Adipose tissue (tissue), 3 donors: ENCODE results near the gene PIAS2. TPM values are rescaled to one million over a fixed set of nuclear protein-coding genes. Genes with fewer than 3 reads are reported as not detected.
"Not testable (repeated sequence)": the region's sequence is repeated elsewhere in the genome, so short reads cannot be mapped to it uniquely, and the experiment has no call there.

Experiments used
- H3K27ac ChIP-seq: one replicate; pipeline ENCODE4 v1.5.1; 2013; ENCODE audit warnings: low read depth, low read length
- WGBS, 3 donors: extraction: QIAGEN DNeasy Blood & Tissue Kit; methylation state at CpG; one replicate each; pipeline ENCODE4 v1.1.7; 2013; 5-methylcytosine and 5-hydroxymethylcytosine counted together
- polyA plus RNA-seq, 3 donors: library from polyadenylated mRNA; stranded (reverse); fragments of 200-250 nt; gene quantifications; one replicate each; pipeline ENCODE4 v1.2.3, GENCODE V29; 2013
- donor health status: healthy with polysubstance abuse.
- donor health status: Bipolar disorder and iron deficiency.
- donor health status: healthy.

The PIAS2 gene, protein sequence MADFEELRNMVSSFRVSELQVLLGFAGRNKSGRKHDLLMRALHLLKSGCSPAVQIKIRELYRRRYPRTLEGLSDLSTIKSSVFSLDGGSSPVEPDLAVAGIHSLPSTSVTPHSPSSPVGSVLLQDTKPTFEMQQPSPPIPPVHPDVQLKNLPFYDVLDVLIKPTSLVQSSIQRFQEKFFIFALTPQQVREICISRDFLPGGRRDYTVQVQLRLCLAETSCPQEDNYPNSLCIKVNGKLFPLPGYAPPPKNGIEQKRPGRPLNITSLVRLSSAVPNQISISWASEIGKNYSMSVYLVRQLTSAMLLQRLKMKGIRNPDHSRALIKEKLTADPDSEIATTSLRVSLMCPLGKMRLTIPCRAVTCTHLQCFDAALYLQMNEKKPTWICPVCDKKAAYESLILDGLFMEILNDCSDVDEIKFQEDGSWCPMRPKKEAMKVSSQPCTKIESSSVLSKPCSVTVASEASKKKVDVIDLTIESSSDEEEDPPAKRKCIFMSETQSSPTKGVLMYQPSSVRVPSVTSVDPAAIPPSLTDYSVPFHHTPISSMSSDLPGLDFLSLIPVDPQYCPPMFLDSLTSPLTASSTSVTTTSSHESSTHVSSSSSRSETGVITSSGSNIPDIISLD
- polyA plus RNA-seq: 10 to 100 TPM in 1 of 3 donors, 1 to 10 TPM in 2; 2.3 to 11.1 (median 6.0) TPM

DNA sequence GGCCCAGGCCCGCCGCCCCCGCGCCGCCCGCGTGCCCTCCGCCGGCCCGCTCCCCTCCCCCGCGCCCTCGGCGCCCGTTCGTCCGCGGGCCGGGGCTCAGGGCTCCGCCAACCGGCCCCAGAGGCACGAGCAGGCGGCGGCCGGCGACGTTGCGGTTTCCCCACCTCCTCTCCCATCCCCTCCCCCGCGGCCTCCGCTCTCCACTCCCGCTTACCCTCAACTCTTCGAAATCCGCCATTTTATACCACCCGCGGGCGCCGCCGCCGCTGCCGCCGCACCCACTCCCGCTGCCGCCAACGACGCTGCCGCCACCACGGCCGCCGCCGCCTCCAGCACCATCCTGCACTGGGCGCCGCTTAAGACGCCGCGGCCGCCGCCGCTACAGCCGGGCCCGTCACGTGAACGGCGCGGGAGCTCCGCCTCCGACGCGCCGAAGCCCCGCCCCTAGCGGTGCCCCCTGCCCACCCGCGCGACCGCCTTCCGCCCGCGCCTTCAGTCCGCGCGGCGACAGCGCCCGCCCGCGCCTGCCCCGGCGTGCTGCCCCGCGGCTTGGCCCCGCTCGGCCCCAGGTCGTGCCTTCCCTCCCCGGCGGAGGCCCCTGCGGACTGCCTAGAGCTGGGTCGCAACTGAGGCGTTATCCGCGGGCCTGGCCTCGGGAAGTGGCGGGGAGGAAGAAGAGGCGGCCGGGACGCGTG is at the start of gene PIAS2, which contains the start of gene KATNAL2:
TSS of gene PIAS2 (minus strand) at position 400 of the 695 bp plus-strand sequence. CDS start at position 238, 162 bp downstream.
TSS of gene KATNAL2 (plus strand) at position 495 of the 695 bp plus-strand sequence. CDS start 29,271 bp downstream, outside the sequence.
- 0 to 1% (median 0%) methylated on average over 75 to 107 of the region's 107 CpGs for WGBS, 3 donors
- no peak within 1 kb of the TSS for H3K27ac ChIP-seq

GRCh38 chr18:46966266-46966665 is 49.0 kb upstream of the PIAS2 start:
- WGBS, 3 donors: no CpG with 5 or more reads among the region's 10 CpGs
- H3K27ac ChIP-seq: not testable (repeated sequence)

DNA sequence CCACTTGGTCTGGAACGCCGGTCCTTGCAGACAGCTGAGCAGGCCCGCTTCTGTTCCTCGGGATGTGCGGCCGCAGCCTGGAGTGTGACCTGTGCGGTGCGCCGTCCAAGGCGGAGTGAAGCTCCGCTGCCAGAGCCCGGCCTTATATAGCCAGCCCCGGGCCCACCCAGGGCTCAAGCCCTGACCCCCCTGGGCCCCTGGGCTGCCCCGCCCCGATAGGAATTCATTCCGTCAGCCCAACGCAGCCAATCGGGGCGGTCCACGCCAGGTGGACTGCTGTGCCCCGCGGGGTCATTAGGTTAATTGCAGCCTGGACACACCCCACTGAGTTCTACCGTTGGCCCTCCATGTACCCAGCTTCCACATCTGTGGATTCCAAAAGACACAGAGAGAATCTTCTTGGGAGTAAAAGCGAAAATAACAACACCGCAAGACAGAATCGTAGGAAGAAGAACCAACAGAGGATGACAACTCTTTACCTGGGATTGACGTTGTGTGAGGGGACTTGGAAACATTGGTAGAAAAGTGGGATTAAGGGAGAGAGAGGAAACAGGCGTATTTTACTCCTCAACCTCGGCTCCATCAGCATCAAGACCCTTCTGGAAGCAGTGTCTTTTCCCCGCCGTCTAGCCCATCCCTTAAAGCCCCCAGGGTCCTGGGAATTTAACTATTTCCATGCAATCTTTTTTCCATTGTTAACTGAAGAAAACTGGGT is 47.4 kb upstream of the PIAS2 start:
- H3K27ac ChIP-seq: not testable (repeated sequence)
- WGBS, 3 donors: 63 to 93% (median 90%) methylated on average over 3 to 8 of the region's 31 CpGs

DNA sequence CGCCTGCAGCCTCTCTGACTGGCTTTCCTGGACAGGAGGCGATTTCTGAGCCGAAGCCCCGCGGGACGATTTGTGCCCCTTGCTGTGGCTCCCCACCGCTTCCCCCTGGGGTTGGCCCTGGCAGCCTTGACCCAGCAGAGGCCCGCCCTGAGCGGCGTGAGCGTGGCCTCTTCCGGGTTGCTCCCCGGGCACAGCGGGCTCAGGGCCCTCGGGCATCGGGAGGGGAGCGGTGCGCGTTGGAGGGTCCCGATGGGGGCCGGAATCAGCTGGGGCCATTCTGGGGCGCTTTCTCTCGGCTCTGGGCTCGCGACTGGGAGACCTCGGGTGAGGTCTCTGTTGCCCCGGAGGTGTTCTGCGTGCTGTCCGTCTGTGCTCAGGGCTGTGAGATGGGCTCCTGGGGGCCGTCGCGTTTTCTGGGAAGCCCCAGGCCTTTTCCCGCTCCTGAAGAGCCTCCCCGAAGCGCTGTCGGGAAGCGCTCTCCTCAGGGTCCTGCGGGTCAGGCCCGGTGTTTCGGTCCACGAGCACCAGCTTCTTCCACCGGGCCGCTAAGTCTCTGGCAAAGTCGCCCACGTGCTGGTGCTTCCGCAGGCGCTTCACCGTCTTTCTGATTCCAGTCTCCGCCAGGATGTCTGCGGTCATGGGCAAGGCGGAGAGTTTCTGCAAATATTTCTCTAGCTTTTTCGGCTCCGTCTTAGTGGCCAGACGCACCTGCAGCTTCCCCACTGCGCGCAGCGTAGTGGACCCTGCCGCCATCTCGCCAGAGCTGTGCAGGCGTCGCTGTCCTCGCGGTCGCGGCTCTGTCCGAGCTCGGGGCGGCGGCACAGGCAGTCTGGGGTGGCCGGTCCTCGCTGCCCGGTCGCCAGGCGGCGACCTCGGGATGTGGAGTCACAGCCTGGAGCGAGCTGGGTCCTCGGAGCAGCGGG is 46.6 kb upstream of the PIAS2 start:
- WGBS, 3 donors: 97% methylated on average over 6 of the region's 79 CpGs; no CpG with 5 or more reads in 2 of the 3 donors
- H3K27ac ChIP-seq: not testable (repeated sequence)

DNA sequence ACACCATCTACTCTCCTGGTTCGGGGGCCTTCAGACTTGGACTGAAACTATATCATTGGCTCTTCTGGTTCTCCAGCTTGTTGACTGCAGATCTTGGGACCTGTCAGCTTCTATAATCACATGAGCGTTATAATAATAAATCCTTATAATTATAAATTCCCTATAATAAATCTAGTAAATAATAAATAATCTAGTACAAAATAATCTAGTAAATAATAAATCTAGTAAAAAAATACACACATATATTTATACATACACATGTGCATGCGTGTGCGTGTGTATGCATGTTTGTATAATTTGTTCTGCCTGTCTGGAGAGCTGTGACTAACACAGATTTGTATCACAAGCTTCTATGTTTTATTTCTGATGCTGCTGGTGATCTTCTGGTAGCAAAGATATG is 40.9 kb upstream of the PIAS2 start:
- WGBS, 3 donors: 88 to 92% (median 91%) methylated on average over 4 of the region's 4 CpGs

GRCh38 chr18:46953195-46953594 is 35.9 kb upstream of the PIAS2 start:
- no peak overlapping the region for H3K27ac ChIP-seq
- 57 to 75% (median 72%) methylated on average over 5 of the region's 5 CpGs for WGBS, 3 donors

More for the DNA sequence above, 40.9 kb upstream of the PIAS2 start:
- H3K27ac ChIP-seq: no peak overlapping the region

GRCh38 chr18:46950064-46950656 is 32.9 kb upstream of the PIAS2 start:
- WGBS, 3 donors: 63 to 70% (median 69%) methylated on average over 5 of the region's 5 CpGs
- H3K27ac ChIP-seq: no peak overlapping the region

GRCh38 chr18:46946656-46947282 is 29.5 kb upstream of the PIAS2 start:
- H3K27ac ChIP-seq: no peak overlapping the region
- 1 to 9% (median 1%) methylated on average over 32 of the region's 32 CpGs for WGBS, 3 donors

DNA sequence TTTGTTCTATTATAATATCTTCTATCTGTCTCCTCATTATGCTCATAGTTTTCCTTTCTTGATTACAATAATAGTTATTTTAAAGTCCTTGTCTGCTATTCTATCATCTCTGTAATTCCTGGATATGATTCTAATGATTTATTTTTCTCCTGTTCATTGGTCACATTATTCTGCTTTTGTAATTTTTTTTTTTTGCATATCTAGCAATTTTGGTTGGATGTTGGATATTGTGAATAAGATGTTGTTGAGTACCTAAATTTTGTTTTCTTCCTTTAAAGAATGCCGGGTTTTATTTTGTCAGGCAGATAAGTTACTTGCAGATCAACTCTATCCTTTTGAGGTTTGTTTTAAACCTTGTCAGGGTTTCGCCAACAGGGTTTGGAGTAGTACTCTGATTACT is 25.3 kb upstream of the PIAS2 start:
- WGBS, 3 donors: 92 to 96% (median 95%) methylated on average over 2 of the region's 2 CpGs
- H3K27ac ChIP-seq: no peak overlapping the region

DNA sequence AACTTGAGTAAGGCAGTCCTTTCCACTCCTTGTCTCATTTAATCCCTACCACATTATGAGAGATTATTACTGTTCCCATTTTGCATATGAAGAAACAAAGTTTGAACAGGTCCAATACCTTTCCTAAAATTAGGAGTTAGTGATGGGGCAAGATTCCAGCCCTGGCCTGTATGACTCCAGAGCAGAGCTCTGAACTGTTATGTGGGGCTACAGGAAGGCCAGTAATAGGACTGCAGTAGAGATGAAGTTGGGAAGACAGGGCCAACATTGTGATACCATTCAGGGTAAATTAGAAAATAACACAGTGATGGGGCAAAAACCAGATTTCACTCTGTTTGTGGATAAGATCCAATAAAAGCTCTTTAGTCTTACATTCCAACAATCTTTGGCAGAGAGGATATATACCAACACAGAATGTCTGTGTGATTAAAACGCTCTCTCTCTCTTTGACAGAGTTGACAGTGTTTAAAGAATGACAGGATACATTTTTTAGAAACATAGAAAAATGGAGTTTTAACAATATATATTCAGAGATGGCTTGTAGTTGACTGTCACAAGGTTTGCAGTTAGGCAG is 22.8 kb upstream of the PIAS2 start:
- H3K27ac ChIP-seq: no peak overlapping the region
- WGBS, 3 donors: 73 to 83% (median 82%) methylated on average over 1 of the region's 1 CpG

DNA sequence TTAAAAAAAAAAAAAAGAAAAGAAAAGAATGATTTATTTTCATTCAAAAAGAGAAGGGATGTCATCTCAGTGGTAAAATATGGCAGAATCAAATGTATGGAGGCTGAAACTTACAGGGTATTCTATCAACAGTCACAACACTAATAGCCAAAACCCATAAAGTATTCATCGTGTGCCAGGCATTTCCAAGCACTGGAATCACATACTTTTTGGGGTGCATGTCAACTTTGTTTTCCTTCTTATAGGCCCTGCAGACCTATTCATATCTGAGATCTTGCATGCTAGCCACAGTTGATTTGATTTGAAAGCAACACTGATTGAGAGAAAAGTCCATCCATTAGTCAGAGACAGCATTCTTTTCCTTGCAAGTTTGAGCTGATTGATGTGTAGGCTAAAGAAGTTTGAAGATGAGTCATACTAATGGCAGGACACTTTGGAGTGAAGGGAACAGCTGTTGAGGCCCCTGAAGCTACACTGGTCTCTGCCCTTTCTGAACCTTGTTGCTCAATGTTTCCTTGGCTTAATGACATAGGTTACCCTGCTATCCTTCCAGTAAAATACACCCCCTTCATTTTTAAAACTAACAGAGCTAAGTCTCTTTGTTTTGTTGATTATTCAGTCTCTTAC is 22.1 kb upstream of the PIAS2 start:
- 88 to 97% (median 89%) methylated on average over 1 of the region's 1 CpG for WGBS, 3 donors
- H3K27ac ChIP-seq: no peak overlapping the region

- 93 to 100% (median 97%) methylated on average over 1 of the region's 1 CpG for WGBS, 3 donors
These were observed 3.3 kb upstream of the PIAS2 start for GRCh38 chr18:46920653-46921052.

GRCh38 chr18:46920067-46920466 is 2.8 kb upstream of the PIAS2 start:
- WGBS, 3 donors: 36 to 90% (median 85%) methylated on average over 2 of the region's 2 CpGs
- H3K27ac ChIP-seq: no peak overlapping the region

More at GRCh38 chr18:46920653-46921052, 3.3 kb upstream of the PIAS2 start:
- no peak overlapping the region for H3K27ac ChIP-seq

DNA sequence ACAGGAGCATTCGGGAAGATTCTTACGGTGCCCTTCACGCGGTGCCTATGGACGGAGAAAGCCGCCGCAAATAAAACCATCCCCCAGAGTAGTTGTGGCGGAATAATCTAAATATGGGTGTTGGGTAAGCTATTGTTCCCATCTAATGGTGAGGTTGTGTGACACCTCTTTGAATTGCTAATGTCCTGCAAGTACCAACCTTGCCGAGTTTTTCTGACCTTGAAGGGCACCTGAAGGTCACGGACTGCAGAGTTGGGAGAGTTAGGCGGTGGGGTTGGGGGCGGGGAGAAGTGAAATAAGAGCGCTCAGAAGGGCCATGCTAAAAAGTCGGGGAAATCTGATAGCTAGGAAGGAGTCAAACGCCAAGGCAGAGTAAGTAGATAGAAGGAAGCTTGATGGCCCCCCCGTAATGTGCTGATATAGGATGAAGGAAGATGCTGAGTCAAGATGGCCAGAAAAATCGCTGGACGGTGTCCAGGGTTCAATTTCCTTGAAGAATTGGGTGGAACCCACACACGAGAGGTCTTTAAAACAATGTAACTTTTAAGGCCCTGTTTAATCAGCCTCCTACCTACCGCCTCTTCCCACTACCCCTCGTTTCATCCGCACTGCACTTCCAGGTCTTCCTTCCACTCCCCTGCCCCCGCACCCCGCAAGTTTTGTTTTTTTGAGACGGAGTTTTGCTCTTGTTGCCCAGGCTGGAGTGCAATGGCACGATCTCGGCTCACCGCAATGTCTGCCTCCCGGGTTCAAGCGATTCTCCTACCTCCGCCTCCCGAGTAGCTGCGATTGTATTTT is 695 bp upstream of the PIAS2 start:
- no peak overlapping the region for H3K27ac ChIP-seq
- WGBS, 3 donors: 25 to 30% (median 28%) methylated on average over 33 of the region's 33 CpGs

DNA sequence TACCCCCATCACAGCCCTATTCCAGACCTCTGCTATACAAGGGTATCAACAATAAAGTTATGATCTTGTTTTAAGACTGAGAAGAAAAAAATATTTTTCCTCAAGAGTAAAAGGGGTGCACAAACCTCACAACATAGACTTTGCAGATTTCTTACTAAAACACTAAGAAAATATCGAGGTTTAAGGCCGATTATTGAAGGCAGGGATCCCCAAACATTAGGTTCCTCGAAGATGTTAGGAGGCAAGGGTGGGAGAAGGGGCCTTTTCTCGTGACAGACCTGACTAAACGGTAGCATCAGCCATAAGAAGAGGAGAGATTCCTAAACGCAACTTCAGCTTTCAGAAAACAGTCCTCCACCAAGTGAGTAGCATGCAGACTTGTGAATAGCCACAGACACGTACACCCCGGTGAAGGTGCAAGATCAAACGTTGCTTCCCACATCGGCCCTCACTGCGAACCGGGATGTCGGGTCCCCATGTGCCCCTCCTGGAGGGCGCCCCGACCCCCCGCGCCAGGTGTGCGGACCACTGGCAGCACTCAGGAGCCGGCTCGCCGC is 678 bp downstream of the PIAS2 start:
- no peak overlapping the region for H3K27ac ChIP-seq
- 0 to 1% (median 0%) methylated on average over 15 to 21 of the region's 21 CpGs for WGBS, 3 donors
